Left lung (tissue), 14 donors: ENCODE data around the gene TOGARAM1. TPM values are rescaled to one million over a fixed set of nuclear protein-coding genes. Genes with fewer than 3 reads are reported as not detected.
A peak's percentile ranks its signal among the peaks of the same experiment; 100 is the strongest.

ENCODE experiments used
- ATAC-seq: fragments of 200-7000 bp; cut with Tn5 transposase; one replicate; pipeline ENCODE4 v1.9.1; 2020; ENCODE audit warnings: moderate library complexity
- DNase-seq, 4 donors: peaks; one replicate each; pipeline ENCODE4 v3.0.0-alpha.2; 2013 to 2020
- H3K27ac ChIP-seq, 2 donors: fragments of 200-600 bp; sonication (generic) in 1 of 2; one replicate each; pipeline versions ENCODE4 v1.5.0 to v1.8.0; 2020 to 2021
- H3K27me3 ChIP-seq, 2 donors: fragments of 200-600 bp; sonication (generic) in 1 of 2; one replicate each; pipeline versions ENCODE4 v1.5.0 to v1.8.0; 2020 to 2021
- H3K36me3 ChIP-seq, 2 donors: fragments of 200-600 bp; sonication (generic) in 1 of 2; one replicate each; pipeline versions ENCODE4 v1.5.0 to v1.8.0; 2020 to 2021
- H3K4me1 ChIP-seq, 2 donors: fragments of 200-600 bp; one replicate each; pipeline ENCODE4 v1.8.0; 2021
- H3K4me3 ChIP-seq, 2 donors: fragments of 200-600 bp; sonication (generic) in 1 of 2; one replicate each; pipeline versions ENCODE4 v1.5.0 to v1.8.0; 2020 to 2021; ENCODE audit warnings: mild to moderate bottlenecking in 1 of 2
- H3K9me3 ChIP-seq, 2 donors: fragments of 200-600 bp; sonication (generic) in 1 of 2; one replicate each; pipeline versions ENCODE4 v1.5.0 to v1.8.0; 2020 to 2021
- CTCF ChIP-seq, 2 donors: fragments of 200-600 bp; sonication (generic) in 1 of 2; IDR thresholded peaks; one replicate each; pipeline versions ENCODE4 v1.5.0 to v1.8.0; 2021; ENCODE audit warnings: antibody characterized with exemption in 2 of 2
- intact Hi-C, 2 donors: fragments of 100-400 bp; cut with DNase I; formaldehyde crosslinking; loops; one replicate each; pipeline versions ENCODE4 v1.11.2 to v1.14.2; 2022
- long read RNA-seq, 12 donors: library from polyadenylated mRNA in 2 of 12; unstranded in 2 of 12; transcript quantifications; one replicate each; pipeline ENCODE4 v2.0.0 and lab custom pipeline, GENCODE V29; 2019 to 2026
- polyA plus RNA-seq, 6 donors: library from polyadenylated mRNA; unstranded; fragments of 120-200 nt; gene quantifications; one replicate each; pipeline ENCODE4 v1.2.1, GENCODE V29; 2013; ENCODE audit not compliant: insufficient read length in 6 of 6
- total RNA-seq, 2 donors: library from RNA; stranded (reverse); fragmentation: NEBNext Ultra II Directional; extraction: Animal tissue kit (Norgen Biotek cat#: 25700); gene quantifications; one replicate each; pipeline ENCODE4 v1.2.1, GENCODE V29; 2021
- donor health status: DM: no; HTN: yes; CAD: no.
- donor health status: DM: no; HTN: no; CAD: no.

TOGARAM1 gene
- total RNA-seq = 10 to 100 TPM; 12.3 to 17.2 TPM
- polyA plus RNA-seq = 10 to 100 TPM; 33.5 to 44.4 (median 37.7) TPM
- long read RNA-seq, donor 1, full-length matches to known transcripts = 3 of 21 reads
- long read RNA-seq, donor 1, partial matches to known transcripts = 18 of 21 reads
- long read RNA-seq, donor 1, other reads (novel, unspliced or antisense) = 0 of 21 reads
- long read RNA-seq, donor 2, full-length matches to known transcripts = 4 of 15 reads
- long read RNA-seq, donor 2, partial matches to known transcripts = 11 of 15 reads
- long read RNA-seq, donor 2, other reads (novel, unspliced or antisense) = 0 of 15 reads
- long read RNA-seq, donor 3, full-length matches to known transcripts = 3 of 11 reads
- long read RNA-seq, donor 3, partial matches to known transcripts = 8 of 11 reads
- long read RNA-seq, donor 3, other reads (novel, unspliced or antisense) = 0 of 11 reads
- long read RNA-seq, donor 4, partial matches to known transcripts = 0 of 4 reads
- long read RNA-seq, donor 4, other reads (novel, unspliced or antisense) = 4 of 4 reads
- long read RNA-seq, donor 5, partial matches to known transcripts = 10 of 12 reads
- long read RNA-seq, donor 5, other reads (novel, unspliced or antisense) = 0 of 12 reads
- long read RNA-seq, donor 6, partial matches to known transcripts = 12 of 12 reads
- long read RNA-seq, donor 6, other reads (novel, unspliced or antisense) = 0 of 12 reads
- long read RNA-seq, donor 7 = 0 reads
- long read RNA-seq, donor 8, full-length matches to known transcripts = 2 of 8 reads
- long read RNA-seq, donor 8, partial matches to known transcripts = 6 of 8 reads
- long read RNA-seq, donor 8, other reads (novel, unspliced or antisense) = 0 of 8 reads
- long read RNA-seq, donor 9 = 0 reads
- long read RNA-seq, donor 10, partial matches to known transcripts = 6 of 6 reads
- long read RNA-seq, donor 10, other reads (novel, unspliced or antisense) = 0 of 6 reads
- long read RNA-seq, donor 11, partial matches to known transcripts = 0 of 1 reads
- long read RNA-seq, donor 11, other reads (novel, unspliced or antisense) = 0 of 1 reads
- long read RNA-seq, donor 12, partial matches to known transcripts = 11 of 15 reads
- long read RNA-seq, donor 12, other reads (novel, unspliced or antisense) = 0 of 15 reads

- DNase-seq (peak; percentile 94 to 100 (median 99)), ATAC-seq (peak; percentile 95)
- intact Hi-C loops = no loop called here
- H3K27me3 ChIP-seq = no peaks in the 10 kb centered on the region
- peak within 1 kb of the TSS; percentile 93 to 97 for H3K27ac ChIP-seq
- TF ChIP-seq CTCF (IDR thresholded peaks at IDR 0.05) = no peak
- no peaks in the 10 kb centered on the region for H3K36me3 ChIP-seq
- peaks cover 25 to 83% of the 10 kb centered on the region in 2 donors for H3K4me1 ChIP-seq
- H3K4me3 ChIP-seq = peak within 1 kb of the TSS; percentile 66 to 94
- no peaks in the 10 kb centered on the region for H3K9me3 ChIP-seq
These were observed at the start of gene TOGARAM1, which contains the start of gene KLHL28 for GRCh38 chr14:44961554-44962333. Gene TOGARAM1, plus strand, starts transcription at chr14:44962190. Its CDS starts 232 bp downstream, at chr14:44962422. Gene KLHL28, minus strand, starts transcription at chr14:44961947. Its CDS starts 16,019 bp downstream, at chr14:44945928.

DNA sequence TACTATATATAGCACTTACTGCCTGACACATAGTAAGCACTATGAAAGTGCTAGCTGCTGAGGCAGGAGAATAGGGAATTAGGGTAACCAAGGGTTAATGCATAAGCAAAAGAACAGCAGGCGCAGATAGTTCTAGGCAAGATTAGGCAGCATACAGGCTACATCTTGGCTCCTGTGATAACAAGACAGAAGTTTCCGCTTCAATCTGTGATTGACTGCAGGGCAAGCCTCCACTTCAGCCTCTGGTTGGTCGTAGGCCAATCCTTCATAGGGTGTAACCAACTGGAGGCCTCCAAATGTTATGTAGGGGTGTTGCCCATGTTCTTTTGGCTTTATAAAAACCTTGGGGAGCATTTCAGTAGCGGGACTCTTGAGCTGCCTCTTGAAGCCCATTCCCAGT, 47.1 kb upstream of the TOGARAM1 start:
- H3K4me1 ChIP-seq = no peaks in the 10 kb centered on the region
- H3K4me3 ChIP-seq = no peak overlapping the region
- ATAC-seq (peak; percentile 34), DNase-seq (peak in 1 of 4 donors; percentile 26)
- peaks cover 0 to 3% of the 10 kb centered on the region in 2 donors for H3K9me3 ChIP-seq
- H3K27ac ChIP-seq = no peak overlapping the region
- intact Hi-C loops = no loop called here
- no peaks in the 10 kb centered on the region for H3K36me3 ChIP-seq
- H3K27me3 ChIP-seq = peaks cover 10 to 44% of the 10 kb centered on the region in 2 donors
- no peak for TF ChIP-seq CTCF (IDR thresholded peaks at IDR 0.05)

DNA sequence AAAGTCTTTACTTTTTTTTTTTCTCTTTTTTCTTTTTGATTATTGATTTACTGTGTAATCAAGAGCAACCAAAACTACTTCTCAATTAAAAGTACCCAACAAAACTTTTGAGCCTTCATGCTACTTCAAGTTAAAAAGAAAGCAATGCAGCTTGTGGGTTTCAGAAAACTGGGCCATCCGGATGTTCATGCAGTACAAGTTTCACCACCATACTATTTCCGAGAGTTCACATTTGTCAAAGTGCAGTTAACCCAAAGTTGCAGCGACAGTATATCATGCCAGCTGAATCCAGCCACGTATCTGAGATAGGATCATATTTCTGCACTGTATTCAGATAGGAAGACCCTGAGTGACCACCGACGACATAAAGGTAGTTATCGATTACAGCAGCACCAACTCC, 33.2 kb upstream of the TOGARAM1 start:
- no peaks in the 10 kb centered on the region for H3K4me1 ChIP-seq
- H3K27me3 ChIP-seq = no peaks in the 10 kb centered on the region
- no peak overlapping the region for H3K4me3 ChIP-seq
- TF ChIP-seq CTCF (IDR thresholded peaks at IDR 0.05) = no peak
- DNase-seq (no peak), ATAC-seq (no peak)
- intact Hi-C loops = no loop called here
- no peaks in the 10 kb centered on the region for H3K9me3 ChIP-seq
- no peak overlapping the region for H3K27ac ChIP-seq
- peaks cover 0 to 12% of the 10 kb centered on the region in 2 donors for H3K36me3 ChIP-seq

- Histone ChIP-seq H3K27me3 (no peaks in the 10 kb centered on the region), H3K27ac (no peak overlapping the region), H3K4me3 (no peak overlapping the region), H3K4me1 (no peaks in the 10 kb centered on the region), H3K9me3 (no peaks in the 10 kb centered on the region), H3K36me3 (peaks cover 0 to 37% of the 10 kb centered on the region in 2 donors)
- DNase-seq (no peak), ATAC-seq (no peak)
- no peak for TF ChIP-seq CTCF (IDR thresholded peaks at IDR 0.05)
- intact Hi-C loops = no loop called here
These were observed 26.8 kb upstream of the TOGARAM1 start for GRCh38 chr14:44935155-44935554.
